ENCODE data around the gene TBCB.

The TBCB gene

DNA sequence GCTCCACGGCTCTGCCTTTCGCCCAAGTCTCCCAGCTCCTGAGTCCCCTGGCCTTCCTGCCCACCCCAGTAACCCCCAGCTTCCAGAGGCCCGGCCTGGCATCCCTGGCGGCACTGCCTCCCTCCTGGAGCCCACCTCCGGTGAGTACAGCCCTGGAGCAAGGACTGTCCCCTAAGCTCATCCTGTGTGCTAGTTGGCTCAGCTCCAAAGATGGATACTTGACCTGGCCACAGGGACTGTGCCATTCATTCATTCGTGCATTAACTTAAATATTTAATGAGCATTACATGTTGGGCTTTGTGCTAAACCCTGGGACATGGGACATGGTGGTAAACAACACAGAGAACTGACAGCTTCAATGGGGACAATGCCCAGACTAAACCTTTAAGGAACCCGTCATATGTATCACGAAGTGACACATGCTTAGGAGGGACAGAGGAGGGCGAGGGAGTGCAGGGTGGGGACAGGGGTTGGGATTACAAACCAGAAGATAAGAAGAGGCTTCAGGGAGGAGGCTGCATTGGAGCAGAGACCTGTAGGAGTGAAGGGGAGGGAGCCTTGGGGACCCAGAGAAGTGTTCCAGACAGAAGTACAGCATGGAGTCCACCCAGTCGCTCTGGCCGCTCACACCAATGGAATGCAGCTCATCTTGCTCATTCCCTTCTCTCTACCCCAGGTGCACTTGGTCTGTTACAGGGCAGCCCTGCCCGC, 11.3 kb upstream of the TBCB start:
- Histone ChIP-seq H3K9ac (ENCODE audit: low read length) (no peak overlapping the region), H3K4me1 (ENCODE audit: control insufficient read depth, low read depth, low read length) (no peaks in the 10 kb centered on the region), H3K36me3 (ENCODE audit: control insufficient read depth, low read depth, low read length) (peaks cover 54% of the 10 kb centered on the region), H3K4me3 (ENCODE audit: low read length) (no peak overlapping the region), H3K27me3 (ENCODE audit: control insufficient read depth, insufficient read depth, low read length) (no peaks in the 10 kb centered on the region), H3K9me3 (ENCODE audit: control insufficient read depth, low read depth, low read length) (no peaks in the 10 kb centered on the region), H3K27ac (ENCODE audit: low read length) (no peak overlapping the region)

DNA sequence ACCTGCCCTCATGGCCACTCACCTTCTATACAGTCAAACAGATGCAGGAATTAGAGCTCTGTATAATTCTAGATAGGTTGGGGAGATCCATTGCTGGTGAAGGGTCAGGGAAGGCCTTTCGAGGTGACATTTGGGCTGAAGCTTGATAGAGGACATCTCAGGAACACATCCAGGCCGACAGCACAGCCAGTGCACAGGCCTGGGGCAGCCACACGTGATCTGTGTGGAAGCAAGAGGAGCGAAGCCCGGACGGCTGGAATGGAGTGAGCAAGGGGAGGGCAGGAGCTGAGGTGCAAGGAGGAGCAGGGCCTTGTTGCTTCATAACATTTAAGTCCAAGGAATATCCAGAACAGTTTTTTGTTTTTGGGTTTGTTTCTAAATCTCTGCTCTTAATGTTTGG, 8.8 kb upstream of the TBCB start:
- Histone ChIP-seq H3K4me3 (ENCODE audit: low read length) (no peak overlapping the region), H3K9ac (ENCODE audit: low read length) (no peak overlapping the region), H3K4me1 (ENCODE audit: control insufficient read depth, low read depth, low read length) (peaks cover 4% of the 10 kb centered on the region), H3K27me3 (ENCODE audit: control insufficient read depth, insufficient read depth, low read length) (no peaks in the 10 kb centered on the region), H3K9me3 (ENCODE audit: control insufficient read depth, low read depth, low read length) (no peaks in the 10 kb centered on the region), H3K36me3 (ENCODE audit: control insufficient read depth, low read depth, low read length) (peaks cover 35% of the 10 kb centered on the region), H3K27ac (ENCODE audit: low read length) (no peak overlapping the region)

DNA sequence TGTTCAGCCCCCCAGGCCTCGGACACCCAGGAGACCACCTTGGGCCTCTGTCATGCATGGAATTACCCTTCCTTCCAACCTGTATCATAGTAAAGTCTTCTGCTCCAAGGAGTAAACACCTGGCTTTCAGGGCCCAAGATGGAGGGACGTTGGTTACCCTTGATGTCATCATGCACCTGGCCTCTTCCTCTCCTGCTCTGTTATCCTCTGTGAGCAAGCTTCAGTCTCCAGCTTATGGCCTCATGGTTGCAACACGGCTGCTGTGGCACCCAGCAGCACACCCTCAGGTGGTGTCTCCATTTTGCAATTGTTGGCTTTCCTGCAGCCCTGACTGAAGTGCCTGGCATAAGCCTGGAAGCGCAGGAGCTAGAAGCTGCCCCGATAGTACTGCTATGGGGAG, 8.3 kb upstream of the TBCB start:
- Histone ChIP-seq H3K4me1 (ENCODE audit: control insufficient read depth, low read depth, low read length) (peaks cover 6% of the 10 kb centered on the region), H3K9ac (ENCODE audit: low read length) (no peak overlapping the region), H3K9me3 (ENCODE audit: control insufficient read depth, low read depth, low read length) (no peaks in the 10 kb centered on the region), H3K27ac (ENCODE audit: low read length) (no peak overlapping the region), H3K4me3 (ENCODE audit: low read length) (no peak overlapping the region), H3K36me3 (ENCODE audit: control insufficient read depth, low read depth, low read length) (peaks cover 30% of the 10 kb centered on the region), H3K27me3 (ENCODE audit: control insufficient read depth, insufficient read depth, low read length) (no peaks in the 10 kb centered on the region)

- Histone ChIP-seq H3K4me1 (ENCODE audit: control insufficient read depth, low read depth, low read length) (peaks cover 6% of the 10 kb centered on the region), H3K9ac (ENCODE audit: low read length) (no peak overlapping the region), H3K27ac (ENCODE audit: low read length) (no peak overlapping the region), H3K9me3 (ENCODE audit: control insufficient read depth, low read depth, low read length) (no peaks in the 10 kb centered on the region), H3K27me3 (ENCODE audit: control insufficient read depth, insufficient read depth, low read length) (no peaks in the 10 kb centered on the region), H3K4me3 (ENCODE audit: low read length) (no peak overlapping the region), H3K36me3 (ENCODE audit: control insufficient read depth, low read depth, low read length) (peaks cover 23% of the 10 kb centered on the region)
Measured at GRCh38 chr19:36108684-36109083, 6.6 kb upstream of the TBCB start.

- Histone ChIP-seq H3K9me3 (ENCODE audit: control insufficient read depth, low read depth, low read length) (no peaks in the 10 kb centered on the region), H3K4me3 (ENCODE audit: low read length) (no peak within 1 kb of the TSS), H3K36me3 (ENCODE audit: control insufficient read depth, low read depth, low read length) (peaks cover 8% of the 10 kb centered on the region), H3K4me1 (ENCODE audit: control insufficient read depth, low read depth, low read length) (peaks cover 6% of the 10 kb centered on the region), H3K27me3 (ENCODE audit: control insufficient read depth, insufficient read depth, low read length) (no peaks in the 10 kb centered on the region), H3K27ac (ENCODE audit: low read length) (no peak within 1 kb of the TSS), H3K9ac (ENCODE audit: low read length) (no peak within 1 kb of the TSS)
Measured at GRCh38 chr19:36110487-36111199, 4.6 kb upstream of the TBCB start, which contains the start of gene OVOL3. TSS of gene OVOL3 (plus strand) at chr19:36111143. CDS start at chr19:36111203, 60 bp downstream.

GRCh38 chr19:36111200-36111539, 4.1 kb upstream of the TBCB start:
- no peak overlapping the region for H3K4me3 ChIP-seq (ENCODE audit: low read length)
- peaks cover 6% of the 10 kb centered on the region for H3K4me1 ChIP-seq (ENCODE audit: control insufficient read depth, low read depth, low read length)
- H3K27ac ChIP-seq (ENCODE audit: low read length) = no peak overlapping the region
- H3K27me3 ChIP-seq (ENCODE audit: control insufficient read depth, insufficient read depth, low read length) = no peaks in the 10 kb centered on the region
- no peaks in the 10 kb centered on the region for H3K9me3 ChIP-seq (ENCODE audit: control insufficient read depth, low read depth, low read length)
- H3K9ac ChIP-seq (ENCODE audit: low read length) = no peak overlapping the region
- H3K36me3 ChIP-seq (ENCODE audit: control insufficient read depth, low read depth, low read length) = peaks cover 8% of the 10 kb centered on the region

DNA sequence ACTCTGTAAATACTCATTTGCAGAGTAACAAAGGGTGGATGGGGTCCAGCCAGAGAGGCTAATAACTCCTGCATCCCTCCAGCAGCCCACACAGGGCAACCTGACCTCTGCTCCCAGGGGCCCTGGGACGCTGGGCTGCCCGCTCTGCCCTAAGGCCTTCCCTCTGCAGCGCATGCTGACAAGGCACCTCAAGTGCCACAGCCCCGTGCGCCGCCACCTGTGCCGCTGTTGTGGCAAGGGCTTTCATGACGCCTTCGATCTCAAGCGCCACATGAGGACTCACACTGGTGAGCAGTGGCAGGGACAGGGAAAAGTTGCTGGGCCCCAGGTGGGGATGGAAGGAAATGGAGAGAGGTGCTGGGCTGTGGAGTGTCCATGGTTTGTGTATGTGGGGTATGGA, 2.6 kb upstream of the TBCB start:
- H3K9me3 ChIP-seq (ENCODE audit: control insufficient read depth, low read depth, low read length) = no peaks in the 10 kb centered on the region
- peaks cover 6% of the 10 kb centered on the region for H3K4me1 ChIP-seq (ENCODE audit: control insufficient read depth, low read depth, low read length)
- H3K4me3 ChIP-seq (ENCODE audit: low read length) = no peak overlapping the region
- H3K27me3 ChIP-seq (ENCODE audit: control insufficient read depth, insufficient read depth, low read length) = no peaks in the 10 kb centered on the region
- peaks cover 14% of the 10 kb centered on the region for H3K36me3 ChIP-seq (ENCODE audit: control insufficient read depth, low read depth, low read length)
- no peak overlapping the region for H3K9ac ChIP-seq (ENCODE audit: low read length)
- no peak overlapping the region for H3K27ac ChIP-seq (ENCODE audit: low read length)

DNA sequence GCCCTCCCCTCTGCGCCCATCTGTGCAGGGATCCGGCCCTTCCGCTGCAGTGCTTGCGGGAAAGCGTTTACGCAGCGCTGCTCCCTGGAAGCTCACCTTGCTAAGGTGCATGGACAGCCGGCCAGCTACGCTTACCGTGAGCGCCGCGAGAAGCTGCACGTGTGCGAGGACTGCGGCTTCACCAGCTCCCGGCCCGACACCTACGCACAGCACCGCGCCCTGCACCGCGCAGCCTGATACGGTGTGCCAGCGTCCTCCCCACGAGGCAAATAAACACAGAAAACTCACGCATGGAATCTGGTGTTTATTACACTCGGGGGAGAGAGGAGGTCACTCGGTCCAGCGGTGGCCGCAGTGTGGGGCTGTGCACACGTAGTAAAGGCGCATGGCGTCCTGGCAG, 1.8 kb upstream of the TBCB start:
- no peak overlapping the region for H3K27ac ChIP-seq (ENCODE audit: low read length)

GRCh38 chr19:36113894-36114720, 1.2 kb upstream of the TBCB start:
- peaks cover 20% of the 10 kb centered on the region for H3K36me3 ChIP-seq (ENCODE audit: control insufficient read depth, low read depth, low read length)
- peak overlapping the region; percentile 83 for H3K4me3 ChIP-seq (ENCODE audit: low read length)
- peak overlapping the region; percentile 83 for H3K9ac ChIP-seq (ENCODE audit: low read length)
- no peaks in the 10 kb centered on the region for H3K27me3 ChIP-seq (ENCODE audit: control insufficient read depth, insufficient read depth, low read length)
- H3K27ac ChIP-seq (ENCODE audit: low read length) = peak overlapping the region; percentile 46
- peaks cover 6% of the 10 kb centered on the region for H3K4me1 ChIP-seq (ENCODE audit: control insufficient read depth, low read depth, low read length)
- H3K9me3 ChIP-seq (ENCODE audit: control insufficient read depth, low read depth, low read length) = no peaks in the 10 kb centered on the region

More for the DNA sequence above, 1.8 kb upstream of the TBCB start:
- Histone ChIP-seq H3K36me3 (ENCODE audit: control insufficient read depth, low read depth, low read length) (peaks cover 19% of the 10 kb centered on the region), H3K9me3 (ENCODE audit: control insufficient read depth, low read depth, low read length) (no peaks in the 10 kb centered on the region), H3K27me3 (ENCODE audit: control insufficient read depth, insufficient read depth, low read length) (no peaks in the 10 kb centered on the region), H3K4me1 (ENCODE audit: control insufficient read depth, low read depth, low read length) (peaks cover 6% of the 10 kb centered on the region), H3K9ac (ENCODE audit: low read length) (no peak overlapping the region), H3K4me3 (ENCODE audit: low read length) (peak overlapping the region; percentile 83)

DNA sequence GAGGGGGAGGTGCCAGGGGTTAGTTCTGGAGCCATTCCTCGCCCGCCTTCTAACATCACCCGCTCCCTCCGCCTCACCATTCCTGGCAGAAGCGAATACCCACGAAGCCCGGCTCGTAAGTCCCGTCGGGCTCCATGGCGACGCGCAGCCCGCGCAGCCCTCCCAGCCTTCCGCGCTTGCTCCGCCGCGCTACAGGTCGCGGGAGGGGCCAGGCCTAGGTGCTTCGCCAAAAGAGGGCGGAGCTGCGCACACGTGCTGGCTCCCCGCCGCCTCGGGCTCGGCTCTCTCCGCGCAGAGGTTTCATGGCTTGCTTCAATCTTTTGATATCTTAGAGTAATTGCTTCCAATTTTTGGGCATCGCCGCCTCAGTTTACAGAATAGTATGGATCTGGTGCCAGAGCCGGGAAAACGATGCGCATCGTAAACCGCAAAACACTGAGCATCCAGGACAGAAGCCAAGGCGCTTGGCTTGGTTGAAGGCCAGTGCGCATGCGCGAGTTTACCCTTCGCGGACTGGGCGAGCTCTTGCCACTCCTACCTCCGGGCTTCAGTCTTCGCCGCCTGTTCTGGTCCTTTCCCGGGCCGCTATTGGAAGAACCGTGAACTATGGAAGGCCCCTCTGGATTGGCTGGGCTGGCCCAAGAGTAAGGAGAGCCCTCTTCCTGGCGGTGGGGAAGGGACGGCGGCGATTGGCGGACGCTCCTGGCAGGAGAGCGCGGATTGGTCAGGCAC, 381 bp upstream of the TBCB start, which contains the start of gene POLR2I:
POLR2I (minus strand) TSS at position 155 of the 732 bp plus-strand sequence; CDS start at position 136, 19 bp downstream.
- Histone ChIP-seq H3K4me1 (ENCODE audit: control insufficient read depth, low read depth, low read length) (peaks cover 6% of the 10 kb centered on the region), H3K27me3 (ENCODE audit: control insufficient read depth, insufficient read depth, low read length) (no peaks in the 10 kb centered on the region), H3K9ac (ENCODE audit: low read length) (peak within 1 kb of the TSS; percentile 83), H3K9me3 (ENCODE audit: control insufficient read depth, low read depth, low read length) (no peaks in the 10 kb centered on the region), H3K4me3 (ENCODE audit: low read length) (peak within 1 kb of the TSS; percentile 83), H3K36me3 (ENCODE audit: control insufficient read depth, low read depth, low read length) (peaks cover 25% of the 10 kb centered on the region), H3K27ac (ENCODE audit: low read length) (peak within 1 kb of the TSS; percentile 86)

DNA sequence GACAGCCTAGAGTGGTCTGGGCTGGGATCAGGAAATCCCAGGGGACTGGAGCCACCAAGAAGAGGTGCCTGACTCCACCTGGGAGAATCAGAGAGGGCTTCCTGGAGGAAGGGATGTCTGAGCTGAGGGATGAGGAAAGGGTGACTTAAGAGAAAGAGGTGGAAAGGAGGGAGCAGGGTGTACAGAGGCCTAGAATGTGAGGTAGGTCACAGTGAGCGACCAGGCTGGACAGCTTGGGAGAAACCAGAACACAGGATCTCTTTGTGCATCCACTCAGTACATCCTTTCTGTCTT, 1.0 kb downstream of the TBCB start:
- Histone ChIP-seq H3K4me1 (ENCODE audit: control insufficient read depth, low read depth, low read length) (peaks cover 3% of the 10 kb centered on the region), H3K9me3 (ENCODE audit: control insufficient read depth, low read depth, low read length) (no peaks in the 10 kb centered on the region), H3K9ac (ENCODE audit: low read length) (no peak overlapping the region), H3K27me3 (ENCODE audit: control insufficient read depth, insufficient read depth, low read length) (no peaks in the 10 kb centered on the region), H3K36me3 (ENCODE audit: control insufficient read depth, low read depth, low read length) (peaks cover 25% of the 10 kb centered on the region), H3K4me3 (ENCODE audit: low read length) (peak overlapping the region; percentile 83), H3K27ac (ENCODE audit: low read length) (no peak overlapping the region)
